HUDEP-2 (cell line): Measurements from ENCODE around the gene GPRIN1.
A peak's percentile ranks its signal among the peaks of the same experiment; 100 is the strongest.

ENCODE experiments used
- DNase-seq, 76 experiments: peaks; one replicate each; lab custom pipeline; 2025; ENCODE audit not compliant: unreplicated experiment in 76 of 76; lab: John Stamatoyannopoulos, UW

GPRIN1 gene

GRCh38 chr5:176625512-176625911, 15.6 kb upstream of the GPRIN1 start:
- DNase-seq = no peak

DNA sequence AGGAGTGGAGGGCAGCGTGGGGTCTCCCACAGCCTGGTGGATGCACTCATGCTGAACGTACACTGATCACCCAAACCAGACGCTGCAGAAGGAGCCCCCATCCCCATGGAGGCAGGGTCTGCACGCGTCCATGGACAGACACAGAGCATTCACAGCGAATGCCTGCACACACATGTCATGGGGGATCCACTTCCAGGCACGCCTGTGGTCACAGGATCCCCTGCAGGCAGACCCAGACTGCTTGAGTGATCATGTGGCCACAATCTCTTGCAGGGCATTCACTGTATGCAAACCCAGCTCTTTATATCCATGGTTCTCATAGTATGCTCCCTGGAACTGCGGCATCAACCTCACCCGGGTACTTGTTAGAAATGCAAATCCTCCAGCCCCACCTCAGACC, 15.0 kb upstream of the GPRIN1 start:
- DNase-seq = no peak

DNA sequence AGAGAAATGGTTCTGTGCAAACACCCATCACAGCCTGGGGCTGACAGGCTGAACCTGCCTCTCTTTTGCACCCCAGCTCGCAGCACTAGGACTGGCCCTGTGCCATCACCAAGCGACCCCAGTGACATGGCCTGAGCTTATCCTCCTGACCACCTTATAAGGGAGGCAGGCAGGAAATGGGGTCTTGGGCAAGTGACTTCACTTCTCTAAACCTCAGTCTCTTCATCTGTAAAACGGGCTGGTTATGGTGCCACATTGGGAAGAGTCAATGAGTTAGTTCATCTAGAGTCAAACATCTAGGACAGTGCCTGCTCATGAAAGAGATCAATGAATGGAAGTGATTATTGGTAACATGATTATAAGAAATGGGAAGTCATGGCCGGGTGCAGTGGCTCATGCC, 14.2 kb upstream of the GPRIN1 start:
- no peak for DNase-seq

DNA sequence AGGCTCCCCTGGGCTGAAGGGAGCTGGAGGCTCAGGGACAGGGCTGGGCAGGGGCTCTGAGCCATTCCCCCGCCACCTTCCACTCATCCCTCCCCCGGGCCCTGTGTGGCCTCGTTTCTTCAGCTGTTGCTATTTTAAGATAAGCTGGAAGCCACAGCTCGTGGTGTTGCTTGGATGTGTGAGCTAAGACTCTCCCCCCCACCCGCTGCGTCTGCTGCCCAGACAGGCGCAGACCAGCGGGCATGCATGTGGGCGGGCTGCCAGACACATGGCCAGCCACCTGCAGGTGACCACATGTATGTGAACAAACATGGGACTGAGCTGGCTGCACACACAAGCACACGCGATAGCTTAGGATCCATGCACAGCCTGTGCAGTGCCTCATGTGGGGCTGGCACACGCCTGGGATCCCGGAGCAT, 11.7 kb upstream of the GPRIN1 start:
- DNase-seq = peak in 19 of 76 experiments; percentile 9 to 58 (median 33)

DNA sequence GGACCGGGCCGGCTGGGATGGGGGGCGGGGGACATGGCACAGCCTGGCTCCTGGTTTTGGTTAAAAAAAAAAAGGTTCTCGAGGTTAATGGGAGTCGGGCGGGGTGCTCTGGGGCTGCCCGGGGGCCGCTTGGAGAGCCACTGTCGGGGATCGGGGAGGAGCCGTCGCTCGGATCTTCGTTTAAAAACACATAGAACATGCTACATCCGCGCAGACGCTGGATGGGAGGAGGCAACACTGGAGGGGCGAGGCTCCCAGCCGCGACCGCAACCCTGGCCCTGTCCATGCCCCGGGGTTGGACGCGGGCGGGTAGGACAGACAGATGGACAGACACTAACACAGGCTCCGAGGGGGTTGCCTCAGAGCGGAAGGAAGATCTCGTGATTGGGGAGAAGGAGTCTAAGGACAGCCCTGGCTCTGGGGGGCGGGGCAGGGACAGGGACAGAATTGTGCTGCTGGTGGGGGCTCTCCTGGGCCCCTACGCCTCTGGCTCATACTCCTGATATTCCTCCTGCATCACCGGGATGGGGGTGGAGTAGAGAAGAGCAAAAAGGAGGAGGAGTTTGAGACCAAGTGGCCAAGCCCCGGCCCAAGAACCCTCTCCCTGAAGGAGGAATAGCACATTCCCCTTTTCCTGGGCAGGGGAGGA, 10.5 kb upstream of the GPRIN1 start:
- DNase-seq = peak in 22 of 76 experiments; percentile 6 to 52 (median 24)

- no peak for DNase-seq
Observed at GRCh38 chr5:176619569-176620332, 9.8 kb upstream of the GPRIN1 start.

DNA sequence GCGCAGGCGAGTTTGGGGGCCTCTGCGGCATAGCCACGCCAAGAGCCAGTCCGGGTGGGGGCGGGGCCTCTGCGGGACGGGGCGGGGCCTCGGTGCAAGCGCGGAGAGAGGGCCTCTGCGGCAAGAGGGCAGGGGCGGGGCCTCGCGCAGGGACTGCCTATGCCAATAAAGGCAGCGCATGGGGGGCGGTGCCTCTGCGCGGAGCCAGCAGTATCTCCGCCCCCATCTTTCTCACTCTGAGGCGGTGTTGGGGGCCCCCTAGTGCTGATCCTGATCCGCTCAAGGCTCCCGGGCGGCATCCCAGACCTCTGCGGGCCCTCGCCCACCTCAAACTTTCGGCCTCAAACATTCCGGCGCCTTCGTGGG, 9.2 kb upstream of the GPRIN1 start:
- peak in 75 of 76 experiments; percentile 13 to 97 (median 88) for DNase-seq

GRCh38 chr5:176618783-176619182, 8.8 kb upstream of the GPRIN1 start:
- DNase-seq = no peak

- no peak for DNase-seq
Observed at GRCh38 chr5:176616511-176616910, 6.6 kb upstream of the GPRIN1 start.

DNA sequence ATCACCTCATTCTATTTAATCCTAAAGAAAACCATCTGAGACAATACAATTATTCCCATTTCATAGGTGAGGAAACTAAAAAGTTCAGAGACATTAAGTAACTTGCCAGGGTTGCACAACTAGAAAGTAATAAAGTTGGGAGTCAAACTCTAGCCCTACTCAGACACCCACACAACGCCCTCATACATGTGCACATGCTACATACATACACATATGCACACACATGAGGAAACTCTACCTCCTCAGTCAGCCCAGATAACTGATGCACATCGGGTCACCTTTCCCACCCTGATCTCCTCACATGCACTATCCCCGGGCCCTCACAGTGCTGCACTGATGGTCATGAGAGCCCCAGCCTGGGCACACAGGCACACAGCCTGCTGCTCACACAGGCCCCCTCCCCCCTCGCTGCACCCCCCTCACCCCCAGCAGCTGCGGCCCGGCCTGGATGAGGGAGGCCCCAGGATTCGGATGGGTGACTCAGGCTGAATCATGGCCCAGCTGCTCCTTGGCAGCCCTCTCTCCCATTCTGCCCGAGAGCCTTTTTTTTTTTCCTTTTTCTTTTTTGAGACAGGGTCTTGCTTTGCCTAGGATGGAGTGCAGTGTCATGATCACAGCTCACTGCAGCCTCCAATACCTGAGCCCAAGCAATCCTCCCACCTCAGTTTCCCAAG, 5.0 kb upstream of the GPRIN1 start:
- DNase-seq = peak in 1 of 76 experiments; percentile 11

DNA sequence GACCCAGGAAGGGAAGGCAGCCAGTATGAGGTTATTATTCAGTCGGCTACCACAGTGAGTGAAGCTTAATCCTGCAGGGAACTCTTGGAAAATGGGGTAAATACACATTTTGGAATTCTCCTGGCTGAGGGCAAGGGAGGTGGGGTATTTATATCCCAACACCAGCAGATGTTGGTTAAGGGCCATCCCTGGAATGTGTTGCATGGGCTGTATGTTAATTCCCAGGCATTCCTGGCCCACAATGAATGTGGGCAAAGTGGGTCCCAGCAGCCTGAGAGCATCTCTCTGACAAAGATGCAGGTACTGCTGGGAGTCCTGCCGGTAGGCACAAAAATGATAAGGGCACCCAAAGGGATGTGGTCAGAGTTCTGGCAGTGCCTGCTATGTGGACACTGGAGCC, 2.9 kb upstream of the GPRIN1 start:
- DNase-seq = no peak

GRCh38 chr5:176612008-176612407, 2.1 kb upstream of the GPRIN1 start:
- no peak for DNase-seq

DNA sequence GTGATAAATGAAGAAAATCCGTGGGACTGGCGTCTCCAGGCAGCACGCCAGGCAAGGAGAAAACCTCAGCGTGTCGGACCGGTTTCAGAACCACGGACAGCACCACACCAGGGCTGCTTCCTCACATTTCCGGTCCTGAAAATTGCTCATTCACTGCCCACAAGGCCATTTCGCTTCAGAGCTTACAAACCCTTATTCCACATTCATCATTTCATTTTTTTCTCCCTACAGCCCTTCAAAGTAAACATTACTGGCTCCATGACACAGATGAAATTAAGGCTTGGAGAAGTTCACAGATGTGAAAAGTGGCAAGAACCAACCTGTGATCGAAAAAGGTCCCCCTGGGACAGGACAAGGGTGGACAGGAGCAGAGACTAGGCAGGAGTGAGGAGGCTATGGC, 1.5 kb upstream of the GPRIN1 start:
- DNase-seq = peak in 64 of 76 experiments; percentile 4 to 75 (median 49)

DNA sequence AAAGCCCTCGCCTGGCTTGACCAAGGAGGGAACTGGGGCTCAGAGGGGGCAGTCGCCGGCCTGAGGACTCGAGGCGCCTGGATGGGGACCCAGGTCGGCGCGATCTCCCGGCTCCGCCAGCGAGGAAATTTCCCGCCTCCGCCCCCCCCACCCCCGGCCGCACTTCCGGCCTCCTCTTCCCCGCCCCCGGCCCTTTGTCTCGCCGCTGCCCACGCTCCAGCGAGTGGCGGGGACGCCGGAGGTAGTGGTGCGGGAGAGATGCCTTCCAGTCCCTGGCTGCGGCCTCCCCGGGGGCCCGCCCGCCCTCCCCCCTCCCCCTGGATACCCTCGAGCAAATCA, 448 bp upstream of the GPRIN1 start:
- peak in 1 of 76 experiments; percentile 17 for DNase-seq

DNA sequence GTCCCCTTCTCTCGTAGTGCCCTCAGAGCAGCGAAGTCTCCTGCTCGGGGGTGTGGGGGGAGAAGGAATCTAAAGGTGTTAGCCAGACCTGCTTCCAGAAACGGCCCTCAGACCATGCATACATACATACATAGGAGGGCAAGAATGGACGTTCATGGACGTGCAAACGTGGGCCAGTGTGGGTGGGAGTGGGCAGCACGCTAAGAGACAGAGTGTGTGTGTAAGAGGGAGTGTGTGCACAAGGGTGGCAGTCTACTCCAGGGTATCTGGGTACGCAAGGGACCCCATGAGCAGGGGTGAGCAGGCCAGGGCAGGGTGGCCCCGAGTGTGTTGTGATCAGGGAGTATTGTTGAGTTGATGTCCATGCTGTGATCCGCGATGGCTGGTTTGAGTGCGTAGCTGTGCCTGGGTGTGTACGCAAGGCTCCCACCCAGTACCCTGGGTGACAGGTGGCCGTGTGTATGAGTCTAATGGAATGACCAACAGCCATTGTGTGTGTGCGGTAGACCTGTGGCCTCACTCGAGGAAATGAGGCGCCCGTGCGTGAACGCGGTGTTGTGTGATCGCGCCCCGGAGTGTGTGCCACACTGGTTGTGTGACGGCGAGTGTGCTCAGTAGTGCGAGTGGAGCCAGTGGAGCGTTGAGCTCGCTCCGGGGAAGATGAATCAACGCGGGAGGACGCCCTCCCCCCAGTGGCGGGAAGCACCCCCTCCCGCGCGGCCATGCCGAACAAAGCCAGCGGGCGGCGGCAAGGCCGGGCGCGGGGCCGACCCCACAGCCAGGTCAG, 826 bp downstream of the GPRIN1 start:
- DNase-seq = no peak

- DNase-seq = no peak
Observed at GRCh38 chr5:176608142-176608705, 1.7 kb downstream of the GPRIN1 start.

DNA sequence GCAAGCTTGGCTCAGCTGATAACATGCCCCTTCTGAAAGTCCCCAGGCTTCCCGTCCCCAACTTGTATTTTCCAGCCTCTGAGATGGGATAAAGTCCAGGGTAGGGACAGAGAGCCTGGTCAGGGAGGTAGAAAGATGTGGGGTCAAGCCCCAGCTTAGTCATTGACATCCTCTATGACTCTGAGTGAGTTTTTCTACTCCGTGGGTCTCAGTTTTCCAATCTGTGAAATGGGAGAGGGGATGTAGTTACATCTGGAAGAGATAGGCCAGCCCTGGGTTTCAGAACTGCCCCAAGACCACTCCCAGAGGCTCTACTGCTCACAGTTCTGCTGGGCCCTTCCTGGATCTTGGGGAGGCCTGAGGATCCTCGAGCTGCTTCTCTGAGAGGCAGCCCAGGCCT, 3.1 kb downstream of the GPRIN1 start:
- no peak for DNase-seq

DNA sequence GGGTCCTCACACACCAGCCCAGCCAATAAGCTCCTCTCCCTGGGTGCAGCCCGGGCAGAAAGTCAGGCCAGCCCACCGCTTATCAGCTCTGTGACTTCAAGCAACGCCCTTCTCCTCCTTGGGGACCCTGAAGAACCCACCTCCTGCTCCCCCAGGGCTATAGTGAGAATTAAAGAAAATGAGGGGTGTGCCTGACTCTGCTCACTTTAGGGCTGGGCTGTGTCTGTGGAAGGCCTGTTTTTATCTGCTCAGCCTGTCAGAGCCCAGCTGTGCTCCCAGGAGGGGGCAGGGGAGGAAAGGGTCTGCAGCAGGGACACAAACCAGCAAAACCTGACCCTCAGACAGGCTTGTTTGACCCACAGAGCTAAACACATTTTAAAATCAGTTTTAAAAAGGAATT, 3.9 kb downstream of the GPRIN1 start:
- no peak for DNase-seq

DNA sequence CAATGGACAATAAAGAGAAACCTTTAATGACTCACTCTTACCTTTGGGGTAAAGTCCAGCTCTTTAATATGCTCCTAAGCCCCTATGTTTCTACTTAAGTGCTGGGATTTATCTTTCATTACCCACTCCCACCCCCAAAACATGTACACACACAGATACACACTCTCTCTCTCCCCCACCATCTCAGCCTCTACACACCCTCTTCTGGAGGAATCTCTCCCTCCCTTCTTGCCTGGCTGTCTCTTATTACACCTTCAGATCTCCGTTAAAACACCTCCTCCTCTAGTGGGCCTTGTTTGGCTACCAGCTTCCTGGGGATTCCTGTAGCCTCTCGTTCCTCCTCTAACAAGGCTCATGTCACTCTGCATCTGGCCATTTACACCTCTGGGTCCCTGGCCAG, 6.9 kb downstream of the GPRIN1 start:
- no peak for DNase-seq

GRCh38 chr5:176601901-176602482, 8.0 kb downstream of the GPRIN1 start:
- DNase-seq = no peak
